Smooth muscle cell (in vitro differentiated cells): ENCODE measurements around the gene SLC7A10. TPM values are rescaled to one million over a fixed set of nuclear protein-coding genes. Genes with fewer than 3 reads are reported as not detected.

Experiments used
- DNase-seq: peaks from one replicate; lab custom pipeline; 2025; ENCODE audit not compliant: unreplicated experiment; lab: John Stamatoyannopoulos, UW
- H2AFZ ChIP-seq: fragments of 200-600 bp; sonication (generic); 2 replicates; pipeline ENCODE4 v1.6.0; 2016; ENCODE audit warnings: antibody characterized with exemption, low read depth, mild to moderate bottlenecking
- H3F3A ChIP-seq: fragments of 200-600 bp; sonication (generic); 2 replicates; pipeline ENCODE4 v1.6.0; 2017; ENCODE audit warnings: antibody characterized with exemption, low read depth
- H3K27ac ChIP-seq: fragments of 200-600 bp; sonication (generic); 2 replicates; pipeline ENCODE4 v1.5.1; 2016; ENCODE audit warnings: low read depth, mild to moderate bottlenecking
- H3K27me3 ChIP-seq: fragments of 200-600 bp; sonication (generic); 2 replicates; pipeline ENCODE4 v1.6.1; 2016; ENCODE audit warnings: low read depth, mild to moderate bottlenecking
- H3K36me3 ChIP-seq: fragments of 200-600 bp; sonication (generic); 2 replicates; pipeline ENCODE4 v1.5.1; 2016; ENCODE audit warnings: low read depth
- H3K4me1 ChIP-seq: fragments of 200-600 bp; sonication (generic); 2 replicates; pipeline ENCODE4 v1.5.1; 2016; ENCODE audit warnings: low read depth
- H3K4me2 ChIP-seq: fragments of 200-600 bp; sonication (generic); 2 replicates; pipeline ENCODE4 v1.6.0; 2016; ENCODE audit warnings: mild to moderate bottlenecking
- H3K4me3 ChIP-seq: fragments of 200-600 bp; sonication (generic); 2 replicates; pipeline ENCODE4 v1.5.1; 2016; ENCODE audit warnings: mild to moderate bottlenecking
- H3K79me2 ChIP-seq: fragments of 200-600 bp; sonication (generic); 2 replicates; pipeline ENCODE4 v1.6.0; 2016; ENCODE audit warnings: low read depth, mild to moderate bottlenecking
- H3K9ac ChIP-seq: fragments of 200-600 bp; sonication (generic); 2 replicates; pipeline ENCODE4 v1.6.0; 2016; ENCODE audit warnings: low read depth
- H3K9me3 ChIP-seq: fragments of 200-600 bp; sonication (generic); replicated peaks from 2 replicates; pipeline ENCODE4 v1.5.1; 2016; ENCODE audit warnings: low read depth
- H4K20me1 ChIP-seq: fragments of 200-600 bp; sonication (generic); 2 replicates; pipeline ENCODE4 v1.6.0; 2016; ENCODE audit warnings: low read depth
- WGBS: methylation state at CpG from one replicate; pipeline ENCODE4 v1.1.7; 2016; ENCODE audit warnings: low lambda C conversion rate; 5-methylcytosine and 5-hydroxymethylcytosine counted together
- polyA plus RNA-seq: library from polyadenylated mRNA; unstranded; fragments of >200 nt; fragmentation: Nextera tagmentation; extraction: Ambion mirVana; gene quantifications from 2 replicates; pipeline ENCODE4 v1.2.1, GENCODE V29; 2016
- total RNA-seq: library from RNA; depleted of rRNA; stranded (reverse); fragments of >200 nt; gene quantifications from 2 replicates; pipeline ENCODE4 v1.2.3, GENCODE V29; 2014
- TF ChIP-seq, protein P1 (sequence below): fragments of 200-600 bp; sonication (generic); IDR thresholded peaks from 2 replicates; pipeline ENCODE4 v1.5.1; 2017; ENCODE audit warnings: borderline replicate concordance, mild to moderate bottlenecking, antibody characterized with exemption; ENCODE audit not compliant: insufficient read depth, poor library complexity, severe bottlenecking

SLC7A10 gene
- total and polyA plus RNA-seq, 2 experiments from 2014 or later: 0.51 TPM; not detected in 1

DNA sequence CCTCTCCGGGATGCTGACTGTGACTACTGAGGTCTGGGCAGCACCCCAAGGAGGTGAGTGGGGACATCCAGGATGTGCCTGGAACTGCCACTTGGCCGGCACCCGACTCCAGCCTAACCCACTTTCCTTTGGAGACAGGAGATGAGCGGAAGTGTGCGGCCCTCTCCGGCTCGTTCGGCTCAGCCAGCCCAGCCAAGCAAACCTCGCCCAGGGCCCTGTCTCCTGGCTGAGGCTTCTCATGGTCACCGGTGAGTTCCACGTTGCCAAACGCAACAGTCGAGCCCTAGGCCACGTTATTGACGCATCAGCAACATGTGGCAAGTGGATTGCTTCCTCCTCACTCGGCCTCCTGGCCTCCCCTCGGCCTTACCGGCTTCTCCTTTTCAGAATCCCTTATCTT is 5.5 kb downstream of the SLC7A10 start:
- WGBS: 95% methylated on average over 17 of the region's 18 CpGs

DNA sequence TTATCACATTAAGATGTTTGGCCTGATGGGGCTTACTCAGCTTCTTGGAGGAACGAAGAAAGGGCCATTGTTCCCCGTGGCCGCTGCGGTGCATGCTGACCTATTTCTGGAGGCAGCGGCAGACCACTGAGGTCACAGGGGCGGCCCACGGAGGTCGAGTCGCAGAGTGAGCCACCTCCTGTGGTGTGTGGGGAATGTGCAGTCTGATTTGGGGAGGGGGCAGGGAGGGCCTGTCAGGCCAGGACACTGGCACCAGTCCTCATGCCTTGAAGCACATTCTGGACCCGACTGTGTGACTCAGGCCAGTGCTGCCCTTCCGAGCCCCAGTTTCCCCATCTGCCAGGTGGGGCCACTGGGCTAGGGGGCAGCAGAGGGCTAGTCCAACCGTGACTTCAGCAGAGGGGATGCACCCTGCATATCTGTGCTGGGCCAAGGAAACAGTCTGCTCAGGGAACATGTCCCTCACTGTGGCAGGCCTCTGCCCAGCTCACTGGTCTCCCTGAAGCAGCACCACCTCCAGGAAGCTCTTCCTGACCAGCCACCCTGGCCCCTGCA is 6.3 kb downstream of the SLC7A10 start:
- TF ChIP-seq, protein P1, sequence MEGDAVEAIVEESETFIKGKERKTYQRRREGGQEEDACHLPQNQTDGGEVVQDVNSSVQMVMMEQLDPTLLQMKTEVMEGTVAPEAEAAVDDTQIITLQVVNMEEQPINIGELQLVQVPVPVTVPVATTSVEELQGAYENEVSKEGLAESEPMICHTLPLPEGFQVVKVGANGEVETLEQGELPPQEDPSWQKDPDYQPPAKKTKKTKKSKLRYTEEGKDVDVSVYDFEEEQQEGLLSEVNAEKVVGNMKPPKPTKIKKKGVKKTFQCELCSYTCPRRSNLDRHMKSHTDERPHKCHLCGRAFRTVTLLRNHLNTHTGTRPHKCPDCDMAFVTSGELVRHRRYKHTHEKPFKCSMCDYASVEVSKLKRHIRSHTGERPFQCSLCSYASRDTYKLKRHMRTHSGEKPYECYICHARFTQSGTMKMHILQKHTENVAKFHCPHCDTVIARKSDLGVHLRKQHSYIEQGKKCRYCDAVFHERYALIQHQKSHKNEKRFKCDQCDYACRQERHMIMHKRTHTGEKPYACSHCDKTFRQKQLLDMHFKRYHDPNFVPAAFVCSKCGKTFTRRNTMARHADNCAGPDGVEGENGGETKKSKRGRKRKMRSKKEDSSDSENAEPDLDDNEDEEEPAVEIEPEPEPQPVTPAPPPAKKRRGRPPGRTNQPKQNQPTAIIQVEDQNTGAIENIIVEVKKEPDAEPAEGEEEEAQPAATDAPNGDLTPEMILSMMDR: peak; percentile 11

More for the DNA sequence above, 5.5 kb downstream of the SLC7A10 start:
- no peak for DNase-seq
- H3F3A ChIP-seq: no peaks in the 10 kb centered on the region
- H3K4me1 ChIP-seq: no peaks in the 10 kb centered on the region
- no peaks in the 10 kb centered on the region for H3K9me3 ChIP-seq
- TF ChIP-seq, protein P1: no peak
- no peaks in the 10 kb centered on the region for H3K79me2 ChIP-seq
- H3K4me2 ChIP-seq: no peak overlapping the region
- H3K27me3 ChIP-seq: peaks cover 30% of the 10 kb centered on the region
- H4K20me1 ChIP-seq: no peaks in the 10 kb centered on the region
- H3K4me3 ChIP-seq: no peak overlapping the region
- H3K9ac ChIP-seq: no peak overlapping the region
- H2AFZ ChIP-seq: no peak overlapping the region
- H3K36me3 ChIP-seq: no peaks in the 10 kb centered on the region
- no peak overlapping the region for H3K27ac ChIP-seq

DNA sequence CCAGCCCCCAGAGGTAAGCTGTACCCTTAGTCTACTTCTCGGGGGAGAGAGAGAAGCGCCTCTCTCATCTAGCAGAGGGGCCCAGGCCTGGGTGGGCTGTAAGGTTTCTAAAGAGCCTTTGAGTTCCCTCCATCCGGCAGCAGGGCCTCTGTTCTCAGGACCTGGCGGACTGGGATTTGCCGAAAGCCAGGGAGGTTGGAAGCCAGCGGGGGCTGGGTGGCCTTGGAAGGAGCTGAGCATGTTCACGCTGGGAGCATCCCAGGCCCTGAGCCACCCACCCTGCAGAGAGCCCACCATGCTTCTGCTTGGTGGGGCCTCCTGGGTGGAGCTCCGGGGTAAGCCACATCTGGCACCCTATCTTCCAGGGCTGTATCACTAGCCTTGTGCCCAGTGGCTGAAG is 7.8 kb downstream of the SLC7A10 start:
- no peak for DNase-seq
- Histone ChIP-seq H3K27ac (no peak overlapping the region), H4K20me1 (no peaks in the 10 kb centered on the region), H2AFZ (no peak overlapping the region), H3K27me3 (peaks cover 10% of the 10 kb centered on the region), H3K4me2 (no peak overlapping the region), H3F3A (no peaks in the 10 kb centered on the region), H3K4me1 (no peaks in the 10 kb centered on the region), H3K4me3 (no peak overlapping the region), H3K9ac (no peak overlapping the region), H3K36me3 (no peaks in the 10 kb centered on the region), H3K9me3 (no peaks in the 10 kb centered on the region), H3K79me2 (no peaks in the 10 kb centered on the region)
- WGBS: 85% methylated on average over 8 of the region's 8 CpGs
- TF ChIP-seq, protein P1: no peak

More for the DNA sequence above, 6.3 kb downstream of the SLC7A10 start:
- Histone ChIP-seq H3K9me3 (no peaks in the 10 kb centered on the region), H3K4me3 (no peak overlapping the region), H3K79me2 (no peaks in the 10 kb centered on the region), H2AFZ (no peak overlapping the region), H3K4me1 (no peaks in the 10 kb centered on the region), H3K4me2 (no peak overlapping the region), H3K27ac (no peak overlapping the region), H4K20me1 (no peaks in the 10 kb centered on the region), H3K36me3 (no peaks in the 10 kb centered on the region), H3K9ac (no peak overlapping the region), H3K27me3 (peaks cover 22% of the 10 kb centered on the region), H3F3A (no peaks in the 10 kb centered on the region)
- no peak for DNase-seq
- 63% methylated on average over 12 of the region's 12 CpGs for WGBS

DNA sequence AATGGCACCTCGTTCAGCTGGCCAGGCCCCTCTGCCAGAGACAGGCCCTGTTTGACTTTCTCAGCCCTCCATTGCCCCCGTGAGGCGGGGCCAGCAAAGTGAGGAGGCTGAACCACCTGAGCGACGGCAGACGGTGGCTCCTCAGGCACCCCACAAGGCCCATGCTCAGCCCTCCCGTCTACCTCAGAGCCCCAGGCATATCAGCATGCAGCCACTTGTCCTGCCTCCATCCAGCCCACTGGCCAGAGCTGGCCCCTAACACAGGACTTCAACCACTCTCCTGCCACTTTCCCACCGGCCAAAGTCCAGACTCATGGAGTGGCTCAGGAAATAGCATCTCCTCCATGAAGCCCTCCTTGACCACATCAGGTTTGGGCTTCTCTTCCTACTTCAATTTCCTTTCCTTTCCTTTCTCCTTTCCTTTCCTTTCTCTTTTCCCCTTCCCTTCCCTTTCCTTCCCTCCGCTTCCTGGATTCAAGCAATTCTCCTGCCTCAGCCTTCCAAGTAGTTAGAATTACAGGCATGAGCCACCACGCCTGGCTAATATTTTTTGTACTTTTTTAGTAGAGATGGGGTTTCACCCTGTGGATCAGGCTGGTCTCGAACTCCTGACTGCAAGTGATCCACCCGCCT is 9.3 kb downstream of the SLC7A10 start:
- DNase-seq: no peak
- Histone ChIP-seq H3K4me1 (no peaks in the 10 kb centered on the region), H3K4me2 (no peak overlapping the region), H3K4me3 (no peak overlapping the region), H3K27me3 (peaks cover 5% of the 10 kb centered on the region), H3K79me2 (no peaks in the 10 kb centered on the region), H3F3A (no peaks in the 10 kb centered on the region), H3K27ac (no peak overlapping the region), H3K9ac (no peak overlapping the region), H2AFZ (no peak overlapping the region), H3K36me3 (no peaks in the 10 kb centered on the region), H3K9me3 (no peaks in the 10 kb centered on the region), H4K20me1 (no peaks in the 10 kb centered on the region)
- WGBS: 66% methylated on average over 12 of the region's 12 CpGs
- TF ChIP-seq, protein P1: no peak
